Liver (tissue), 9 donors: Measurements from ENCODE around the gene C1orf216. TPM values are rescaled to one million over a fixed set of nuclear protein-coding genes. Genes with fewer than 3 reads are reported as not detected.

Experiments
- DNase-seq: peaks from one replicate; pipeline ENCODE4 v3.0.0-alpha.2; 2017; ENCODE audit warnings: low spot score
- H3K27ac ChIP-seq, 2 donors: one replicate each; pipeline ENCODE4 v1.7.0; 2013; ENCODE audit warnings: inconsistent platforms in 2 of 2, low read length in 2 of 2, control low read depth in 1 of 2, low read depth in 1 of 2, mild to moderate bottlenecking in 1 of 2
- H3K27me3 ChIP-seq, 4 donors: one replicate each; pipeline versions ENCODE4 v1.6.1 to v1.7.0; 2013; ENCODE audit warnings: low read length in 3 of 4, inconsistent platforms in 1 of 4, mild to moderate bottlenecking in 1 of 4, moderate library complexity in 1 of 4; ENCODE audit not compliant: control insufficient read depth in 4 of 4, insufficient read depth in 4 of 4
- H3K36me3 ChIP-seq, 4 donors: one replicate each; pipeline versions ENCODE4 v1.6.1 to v1.7.0; 2013; ENCODE audit warnings: low read length in 3 of 4, mild to moderate bottlenecking in 3 of 4, low read depth in 1 of 4, moderate library complexity in 1 of 4; ENCODE audit not compliant: control insufficient read depth in 4 of 4, insufficient read depth in 3 of 4
- H3K4me1 ChIP-seq, 4 donors: one replicate each; pipeline versions ENCODE4 v1.6.1 to v1.7.0; 2013; ENCODE audit warnings: low read length in 3 of 4, mild to moderate bottlenecking in 3 of 4, moderate library complexity in 1 of 4; ENCODE audit not compliant: control insufficient read depth in 4 of 4, insufficient read depth in 4 of 4
- H3K4me3 ChIP-seq, 3 donors: one replicate each; pipeline versions ENCODE4 v1.6.1 to v1.7.0; 2013; ENCODE audit warnings: low read length in 3 of 3, control low read depth in 1 of 3, low read depth in 1 of 3, mild to moderate bottlenecking in 1 of 3
- H3K9ac ChIP-seq, 2 donors: one replicate each; pipeline ENCODE4 v1.7.0; 2013; ENCODE audit warnings: low read length in 2 of 2, mild to moderate bottlenecking in 2 of 2, moderate library complexity in 2 of 2, control low read depth in 1 of 2, low read depth in 1 of 2
- H3K9me3 ChIP-seq, 4 donors: one replicate each; pipeline versions ENCODE4 v1.6.1 to v1.7.0; 2013; ENCODE audit warnings: low read length in 3 of 4; ENCODE audit not compliant: control insufficient read depth in 4 of 4
- ATF3 ChIP-seq: IDR thresholded peaks from 2 replicates; pipeline ENCODE4 v1.6.1; 2016; ENCODE audit warnings: antibody characterized with exemption
- CTCF ChIP-seq: fragments of 150-350 bp; IDR thresholded peaks from 2 replicates; pipeline ENCODE4 v1.5.1; 2017; ENCODE audit warnings: improper control_type of control experiment, low read depth, low read length; ENCODE audit not compliant: missing input control
- EGR1 ChIP-seq, 2 donors: IDR thresholded peaks; 2 replicates each; pipeline ENCODE4 v1.6.1; 2016 to 2018; ENCODE audit warnings: antibody characterized with exemption in 2 of 2, low read depth in 2 of 2
- FOXA1 ChIP-seq: IDR thresholded peaks from 2 replicates; pipeline ENCODE4 v1.6.1; 2016; ENCODE audit warnings: antibody characterized with exemption
- FOXA2 ChIP-seq: IDR thresholded peaks from 2 replicates; pipeline ENCODE4 v1.6.1; 2016; ENCODE audit warnings: antibody characterized with exemption
- GABPA ChIP-seq, 2 donors: IDR thresholded peaks in 1 of 2; conservative IDR thresholded peaks in 1 of 2; 2 replicates each; pipeline ENCODE4 v1.6.1; 2016; ENCODE audit warnings: antibody characterized with exemption in 2 of 2, mild to moderate bottlenecking in 1 of 2, moderate library complexity in 1 of 2
- HNF4G ChIP-seq: IDR thresholded peaks from 2 replicates; pipeline ENCODE4 v1.6.1; 2016; ENCODE audit warnings: antibody characterized with exemption
- JUND ChIP-seq, 2 donors: IDR thresholded peaks; 2 replicates each; pipeline ENCODE4 v1.6.1; 2016; ENCODE audit warnings: antibody characterized with exemption in 2 of 2
- MAX ChIP-seq: IDR thresholded peaks from 2 replicates; pipeline ENCODE4 v1.6.1; 2016; ENCODE audit warnings: antibody characterized with exemption
- NR2F2 ChIP-seq: IDR thresholded peaks from 2 replicates; pipeline ENCODE4 v1.6.1; 2016; ENCODE audit warnings: antibody characterized with exemption
- RAD21 ChIP-seq, 2 donors: IDR thresholded peaks; 2 replicates each; pipeline ENCODE4 v1.6.1; 2016; ENCODE audit warnings: antibody characterized with exemption in 2 of 2, mild to moderate bottlenecking in 2 of 2
- REST ChIP-seq: IDR thresholded peaks from 2 replicates; pipeline ENCODE4 v1.6.1; 2016; ENCODE audit warnings: antibody characterized with exemption, mild to moderate bottlenecking
- RXRA ChIP-seq, 2 donors: IDR thresholded peaks; 2 replicates each; pipeline ENCODE4 v1.6.1; 2017 to 2018; ENCODE audit warnings: antibody characterized with exemption in 2 of 2, mild to moderate bottlenecking in 1 of 2
- YY1 ChIP-seq: IDR thresholded peaks from 2 replicates; pipeline ENCODE4 v1.6.1; 2016; ENCODE audit warnings: antibody characterized with exemption, mild to moderate bottlenecking
- ZBTB33 ChIP-seq: IDR thresholded peaks from 2 replicates; pipeline ENCODE4 v1.6.1; 2016; ENCODE audit warnings: antibody characterized with exemption
- WGBS: extraction: QIAGEN DNeasy Blood & Tissue Kit; methylation state at CpG from one replicate; pipeline ENCODE4 v1.1.7; 2013; 5-methylcytosine and 5-hydroxymethylcytosine counted together
- polyA plus RNA-seq, 2 donors: library from polyadenylated mRNA; stranded (reverse) in 1 of 2; unstranded in 1 of 2; fragments of 200-250 nt in 1 of 2; fragments of >200 nt in 1 of 2; fragmentation: Nextera tagmentation in 1 of 2; extraction: Ambion mirVana in 1 of 2; gene quantifications; one replicate each; pipeline versions ENCODE4 v1.2.1 to v1.2.3, GENCODE V29; 2013 to 2015
- total RNA-seq, 2 donors: library from RNA; depleted of rRNA; stranded (reverse); fragments of >200 nt; gene quantifications; one replicate each; pipeline ENCODE4 v1.2.3, GENCODE V29; 2014
- donor health status: healthy.
- donor health status: healthy.
- donor health status: healthy.
- donor health status: healthy.
- donor health status: healthy.

C1orf216 gene
- total and polyA plus RNA-seq, 4 donors: 1.2 to 3.4 (median 3.0) TPM

GRCh38 chr1:35753626-35754260, 35.1 kb upstream of the C1orf216 start:
- Histone ChIP-seq H3K9me3 (no peaks in the 10 kb centered on the region), H3K36me3 (no peaks in the 10 kb centered on the region), H3K27me3 (no peaks in the 10 kb centered on the region), H3K9ac (no peak overlapping the region), H3K27ac (no peak overlapping the region), H3K4me1 (no peaks in the 10 kb centered on the region), H3K4me3 (no peak overlapping the region)
- DNase-seq: no peak
- TF ChIP-seq JUND (IDR thresholded peaks at IDR 0.05) (no peak), GABPA (IDR thresholded peaks at IDR 0.05 in 1 of 2, conservative IDR thresholded peaks at IDR 0.05 in 1 of 2) (no peak), CTCF (no peak), MAX (no peak), FOXA1 (no peak), RXRA (IDR thresholded peaks at IDR 0.05) (no peak), ZBTB33 (no peak), RAD21 (IDR thresholded peaks at IDR 0.05) (no peak), HNF4G (no peak), REST (no peak), EGR1 (IDR thresholded peaks at IDR 0.05; ENCODE audit: low read depth in 2 of 2) (no peak)
- WGBS: 89% methylated on average over 4 of the region's 4 CpGs

- H3K36me3 ChIP-seq: no peaks in the 10 kb centered on the region
- TF ChIP-seq YY1 (no peak), ATF3 (no peak), CTCF (no peak), JUND (IDR thresholded peaks at IDR 0.05) (no peak), NR2F2 (no peak), RAD21 (IDR thresholded peaks at IDR 0.05) (no peak), EGR1 (IDR thresholded peaks at IDR 0.05; ENCODE audit: low read depth in 2 of 2) (no peak), FOXA2 (no peak)
These were observed 29.6 kb upstream of the C1orf216 start for GRCh38 chr1:35748326-35748725.

More at GRCh38 chr1:35748326-35748725, 29.6 kb upstream of the C1orf216 start:
- Histone ChIP-seq H3K9ac (no peak overlapping the region), H3K9me3 (no peaks in the 10 kb centered on the region), H3K4me3 (no peak overlapping the region), H3K27me3 (no peaks in the 10 kb centered on the region), H3K4me1 (no peaks in the 10 kb centered on the region), H3K27ac (no peak overlapping the region)
- 90% methylated on average over 3 of the region's 3 CpGs for WGBS
- DNase-seq: no peak
